ENCODE data around the gene PWP2. TPM values are rescaled to one million over a fixed set of nuclear protein-coding genes. Genes with fewer than 3 reads are reported as not detected.
A peak's percentile ranks its signal among the peaks of the same experiment; 100 is the strongest.
"Not testable (repeated sequence)": the region's sequence is repeated elsewhere in the genome, so short reads cannot be mapped to it uniquely, and the experiment has no call there.

Gene PWP2
- total RNA-seq, 1 donor from 2014 or later: 2.5 TPM

- not testable (repeated sequence) for ATAC-seq
These were observed 60.3 kb downstream of the PWP2 start for GRCh38 chr21:44167527-44167926.

- not testable (repeated sequence) for ATAC-seq
These were observed 63.1 kb downstream of the PWP2 start for GRCh38 chr21:44170326-44170725.

- peak; percentile 42 for ATAC-seq
These were observed 63.7 kb downstream of the PWP2 start for GRCh38 chr21:44170863-44171262.

- ATAC-seq: not testable (repeated sequence)
These were observed 64.9 kb downstream of the PWP2 start for GRCh38 chr21:44171962-44172572.

GRCh38 chr21:44172741-44173140 lies 65.5 kb downstream of the PWP2 start:
- ATAC-seq: peak; percentile 40

GRCh38 chr21:44175189-44175588 lies 68.0 kb downstream of the PWP2 start:
- not testable (repeated sequence) for ATAC-seq

- ATAC-seq: not testable (repeated sequence)
These were observed 68.9 kb downstream of the PWP2 start for GRCh38 chr21:44176127-44176526.

Other genes starting within 250 kb of the PWP2 start
- gene AGPAT3, start 242.2 kb upstream of the PWP2 start, total RNA-seq: 49.1 TPM
- 20.2 TPM for gene TRAPPC10, start 95.1 kb upstream of the PWP2 start, total RNA-seq
- gene GATD3, start 26.3 kb downstream of the PWP2 start, total RNA-seq: 3.3 TPM
- gene ICOSLG, start 133.5 kb downstream of the PWP2 start, total RNA-seq: 2.6 TPM
- gene DNMT3L, start 154.5 kb downstream of the PWP2 start, total RNA-seq: not detected
- gene AIRE, start 178.5 kb downstream of the PWP2 start, total RNA-seq: not detected
- gene PFKL, start 192.7 kb downstream of the PWP2 start, total RNA-seq: 104 TPM
- 7.1 TPM for gene CFAP410, start 232.0 kb downstream of the PWP2 start, total RNA-seq
- 1.2 TPM for gene TRPM2, start 246.2 kb downstream of the PWP2 start, total RNA-seq